Vagina (tissue), 2 donors: ENCODE data around the gene PLD3. TPM values are rescaled to one million over a fixed set of nuclear protein-coding genes. Genes with fewer than 3 reads are reported as not detected.
A peak's percentile ranks its signal among the peaks of the same experiment; 100 is the strongest.

Experiments
- DNase-seq, 2 donors: peaks; one replicate each; pipeline ENCODE4 v3.0.0-alpha.2; 2017; ENCODE audit errors: extremely low spot score in 2 of 2
- H3K27ac ChIP-seq: fragments of 200-600 bp; sonication (generic); one replicate; pipeline ENCODE4 v1.5.1; 2019
- H3K27me3 ChIP-seq: fragments of 200-600 bp; sonication (generic); one replicate; pipeline ENCODE4 v1.5.1; 2019
- H3K36me3 ChIP-seq, 2 donors: fragments of 200-600 bp; sonication (generic); one replicate each; pipeline ENCODE4 v1.5.1; 2017 to 2019
- H3K4me1 ChIP-seq: fragments of 200-600 bp; sonication (generic); one replicate; pipeline ENCODE4 v1.5.1; 2019
- H3K4me3 ChIP-seq, 2 donors: fragments of 200-600 bp; sonication (generic); 1 replicate in 1 of 2; 2 replicates in 1 of 2; pipeline ENCODE4 v1.5.1; 2016 to 2019
- H3K9me3 ChIP-seq: fragments of 200-600 bp; sonication (generic); one replicate; pipeline ENCODE4 v1.5.1; 2019
- CTCF ChIP-seq, 3 experiments: fragments of 450-650 bp in 2 of 3; fragments of 200-600 bp in 1 of 3; sonication (generic) in 1 of 3; IDR thresholded peaks; one replicate each; pipeline ENCODE4 v1.5.1; 2017 to 2019; ENCODE audit warnings: antibody characterized with exemption in 3 of 3, mild to moderate bottlenecking in 2 of 3, moderate library complexity in 2 of 3
- POLR2A ChIP-seq, 2 donors: fragments of 450-650 bp; IDR thresholded peaks; one replicate each; pipeline ENCODE4 v1.6.1; 2017; ENCODE audit warnings: antibody characterized with exemption in 2 of 2, mild to moderate bottlenecking in 2 of 2, moderate library complexity in 2 of 2
- POLR2AphosphoS5 ChIP-seq, 2 donors: sonication (generic); formaldehyde crosslinking; IDR thresholded peaks; one replicate each; pipeline ENCODE4 v1.9.0; 2017; ENCODE audit warnings: antibody characterized with exemption in 2 of 2, mild to moderate bottlenecking in 2 of 2, low read depth in 1 of 2; ENCODE audit not compliant: insufficient read depth in 1 of 2
- intact Hi-C: fragments of 100-400 bp; cut with DNase I; formaldehyde crosslinking; loops from one replicate; pipeline ENCODE4 v1.15.1; 2023
- total RNA-seq: library from RNA; depleted of rRNA; stranded (reverse); fragments of >200 nt; gene quantifications from one replicate; pipeline ENCODE4 v1.2.3, GENCODE V29; 2016

The PLD3 gene
- total RNA-seq, 1 donor from 2014 or later: 177 TPM

GRCh38 chr19:40419780-40420179 lies 71.3 kb downstream of the PLD3 start:
- intact Hi-C loops: loop anchor here (2.0 kb wide), 1 partner anchor 23 kb away; no protein-coding TSS in a partner anchor
- H3K36me3 ChIP-seq: peaks cover 0 to 10% of the 10 kb centered on the region in 2 donors
- H3K27ac ChIP-seq: no peak overlapping the region
- DNase-seq: no peak
- TF ChIP-seq POLR2AphosphoS5 (IDR thresholded peaks at IDR 0.05; ENCODE audit: insufficient read depth in 1 of 2, low read depth in 1 of 2): no peak
- TF ChIP-seq POLR2A (IDR thresholded peaks at IDR 0.05): no peak
- TF ChIP-seq CTCF (IDR thresholded peaks at IDR 0.05): no peak
- no peaks in the 10 kb centered on the region for H3K27me3 ChIP-seq
- no peaks in the 10 kb centered on the region for H3K9me3 ChIP-seq
- H3K4me1 ChIP-seq: peaks cover 37% of the 10 kb centered on the region
- H3K4me3 ChIP-seq: no peak overlapping the region

- TF ChIP-seq POLR2A (IDR thresholded peaks at IDR 0.05): no peak
- TF ChIP-seq CTCF (IDR thresholded peaks at IDR 0.05): no peak
- TF ChIP-seq POLR2AphosphoS5 (IDR thresholded peaks at IDR 0.05; ENCODE audit: insufficient read depth in 1 of 2, low read depth in 1 of 2): no peak
- H3K9me3 ChIP-seq: no peaks in the 10 kb centered on the region
- DNase-seq: no peak
- intact Hi-C loops: loop anchor here (2.0 kb wide), 1 partner anchor 22 kb away; no protein-coding TSS in a partner anchor
- peak overlapping the region; percentile 51 to 74 for H3K4me3 ChIP-seq
- H3K27ac ChIP-seq: peak overlapping the region; percentile 93
- no peaks in the 10 kb centered on the region for H3K27me3 ChIP-seq
- H3K36me3 ChIP-seq: peaks cover 0 to 10% of the 10 kb centered on the region in 2 donors
- peaks cover 35% of the 10 kb centered on the region for H3K4me1 ChIP-seq
These were observed 71.9 kb downstream of the PLD3 start for GRCh38 chr19:40420451-40420765.

GRCh38 chr19:40420766-40421765 lies 72.6 kb downstream of the PLD3 start:
- Histone ChIP-seq H3K9me3 (no peaks in the 10 kb centered on the region), H3K27ac (peak overlapping the region; percentile 93), H3K4me1 (peaks cover 35% of the 10 kb centered on the region), H3K27me3 (no peaks in the 10 kb centered on the region), H3K36me3 (peaks cover 0 to 10% of the 10 kb centered on the region in 2 donors), H3K4me3 (peak overlapping the region; percentile 51 to 74)
- intact Hi-C loops: loop anchor here (2.0 kb wide), 1 partner anchor 22 kb away; no protein-coding TSS in a partner anchor
- DNase-seq: peak in 1 of 2 donors; percentile 94
- TF ChIP-seq POLR2AphosphoS5 (IDR thresholded peaks at IDR 0.05; ENCODE audit: insufficient read depth in 1 of 2, low read depth in 1 of 2) (peak; percentile 84 to 99), POLR2A (IDR thresholded peaks at IDR 0.05) (peak in 1 of 2 donors; percentile 68), CTCF (IDR thresholded peaks at IDR 0.05) (peak; percentile 92 to 94 (median 94))

DNA sequence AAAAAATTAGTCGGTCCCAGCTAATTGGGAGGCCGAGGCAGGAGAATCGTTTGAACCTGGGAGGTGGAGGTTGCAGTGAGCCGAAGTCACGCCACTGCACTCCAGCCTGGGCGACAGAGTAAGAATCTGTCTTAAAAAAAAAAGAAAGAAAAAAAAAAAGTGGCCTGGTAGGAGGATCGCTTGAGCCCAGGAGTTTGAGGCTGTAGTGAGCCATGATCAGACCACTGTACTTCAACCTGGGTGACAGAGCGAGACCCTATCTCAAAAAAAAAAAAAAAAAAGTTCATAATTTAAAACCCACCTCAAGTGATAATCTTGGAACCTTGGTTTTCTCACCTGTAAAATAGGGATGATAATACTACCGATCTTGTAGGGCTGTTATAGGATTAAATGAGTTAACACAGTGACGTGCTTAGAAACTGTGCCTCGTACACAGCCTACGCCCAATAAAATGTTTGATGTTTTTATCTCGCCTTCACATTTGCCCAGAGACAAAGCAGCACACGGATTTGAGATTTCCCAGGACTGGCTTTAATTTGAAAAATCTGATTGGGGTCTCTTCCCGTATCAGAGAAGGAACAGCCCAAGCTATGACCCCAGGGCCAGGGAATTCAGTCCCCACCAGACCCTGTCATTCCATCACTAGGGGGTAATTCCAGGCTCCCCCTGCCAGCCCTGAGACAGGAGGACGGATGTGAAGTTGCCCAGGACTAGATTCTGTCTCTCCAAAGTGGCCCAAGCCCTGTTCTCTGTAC lies 73.7 kb downstream of the PLD3 start:
- Histone ChIP-seq H3K4me3 (peak overlapping the region in 1 of 2 donors; percentile 51), H3K36me3 (peaks cover 0 to 10% of the 10 kb centered on the region in 2 donors), H3K9me3 (no peaks in the 10 kb centered on the region), H3K27ac (peak overlapping the region; percentile 93), H3K27me3 (no peaks in the 10 kb centered on the region), H3K4me1 (peaks cover 45% of the 10 kb centered on the region)
- intact Hi-C loops: loop anchor here (2.0 kb wide), 1 partner anchor 21 kb away; no protein-coding TSS in a partner anchor
- DNase-seq: no peak
- TF ChIP-seq POLR2A (IDR thresholded peaks at IDR 0.05) (no peak), CTCF (IDR thresholded peaks at IDR 0.05) (no peak), POLR2AphosphoS5 (IDR thresholded peaks at IDR 0.05; ENCODE audit: insufficient read depth in 1 of 2, low read depth in 1 of 2) (no peak)
